ENCODE results near the gene DYRK1A.

Gene DYRK1A

GRCh38 chr21:37396855-37397254, 30.3 kb downstream of the DYRK1A start:
- Histone ChIP-seq H3K9me3 (ENCODE audit: control insufficient read depth in 1 of 2, low read length in 2 of 2) (no peaks in the 10 kb centered on the region), H3K4me1 (ENCODE audit: control insufficient read depth in 1 of 2, insufficient read depth in 2 of 2, low read length in 2 of 2) (peaks cover 5 to 15% of the 10 kb centered on the region in 2 donors), H3K4me3 (ENCODE audit: low read depth in 1 of 2, low read length in 2 of 2) (no peak overlapping the region), H3K9ac (ENCODE audit: low read depth in 1 of 2, low read length in 2 of 2) (no peak overlapping the region), H3K27ac (ENCODE audit: low read depth, low read length) (no peak overlapping the region), H3K36me3 (ENCODE audit: control insufficient read depth in 1 of 2, insufficient read depth in 2 of 2, low read length in 2 of 2) (peaks cover 0 to 4% of the 10 kb centered on the region in 2 donors), H3K27me3 (ENCODE audit: control insufficient read depth in 1 of 2, insufficient read depth in 2 of 2, low read length in 2 of 2) (no peaks in the 10 kb centered on the region)

DNA sequence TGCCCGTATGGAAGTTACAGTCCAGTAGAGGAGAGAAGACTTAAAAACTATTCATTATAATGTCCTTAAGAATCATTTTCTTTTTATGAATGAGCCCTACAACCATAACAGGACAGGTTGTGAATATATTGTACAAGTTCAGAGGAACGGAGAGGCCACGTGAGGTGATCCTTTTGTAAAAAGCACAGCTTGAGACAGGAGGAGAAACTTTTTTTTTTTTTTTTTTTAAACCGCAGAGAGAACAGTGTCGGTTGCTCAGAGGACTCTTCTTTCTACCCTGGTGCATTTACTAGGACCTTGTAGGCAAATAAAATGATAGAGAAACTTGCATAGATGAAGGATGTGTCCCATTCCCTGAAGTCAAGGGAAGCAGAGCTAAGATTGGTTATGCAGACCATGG, 32.1 kb downstream of the DYRK1A start:
- Histone ChIP-seq H3K9ac (ENCODE audit: low read depth in 1 of 2, low read length in 2 of 2) (no peak overlapping the region), H3K4me3 (ENCODE audit: low read depth in 1 of 2, low read length in 2 of 2) (no peak overlapping the region), H3K36me3 (ENCODE audit: control insufficient read depth in 1 of 2, insufficient read depth in 2 of 2, low read length in 2 of 2) (peaks cover 2 to 4% of the 10 kb centered on the region in 2 donors), H3K4me1 (ENCODE audit: control insufficient read depth in 1 of 2, insufficient read depth in 2 of 2, low read length in 2 of 2) (peaks cover 0 to 12% of the 10 kb centered on the region in 2 donors), H3K27me3 (ENCODE audit: control insufficient read depth in 1 of 2, insufficient read depth in 2 of 2, low read length in 2 of 2) (no peaks in the 10 kb centered on the region), H3K27ac (ENCODE audit: low read depth, low read length) (no peak overlapping the region), H3K9me3 (ENCODE audit: control insufficient read depth in 1 of 2, low read length in 2 of 2) (peaks cover 0 to 5% of the 10 kb centered on the region in 2 donors)

DNA sequence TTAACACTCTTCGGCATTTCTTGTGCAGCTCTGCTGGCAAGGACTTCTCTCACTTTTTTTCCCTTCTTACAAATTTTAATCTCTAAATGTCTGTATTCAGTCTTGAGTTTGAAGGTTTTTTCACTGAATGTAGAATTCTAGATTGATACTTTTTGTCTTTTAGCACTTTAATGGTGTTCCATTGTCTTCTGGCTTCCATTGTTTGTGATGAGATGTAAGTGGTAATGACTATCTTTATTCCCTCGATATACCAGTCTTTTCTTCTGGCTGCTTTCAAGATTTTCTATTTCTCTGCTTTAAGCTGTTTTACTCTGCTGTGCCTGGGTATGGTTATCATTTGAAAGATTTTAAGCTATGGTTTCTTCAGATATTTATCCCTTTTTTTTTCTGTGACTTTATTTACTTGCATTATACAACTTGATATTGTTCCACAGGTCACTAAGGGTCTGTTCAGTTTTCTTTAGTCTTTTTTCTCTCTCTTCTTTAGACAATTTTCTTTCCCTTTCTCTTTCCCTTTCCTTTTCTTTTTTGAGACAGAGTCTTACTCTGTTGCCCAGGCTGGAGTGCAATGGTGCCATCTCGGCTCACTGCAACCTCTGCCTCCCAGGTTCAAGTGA, 35.8 kb downstream of the DYRK1A start:
- peaks cover 5 to 12% of the 10 kb centered on the region in 2 donors for H3K4me1 ChIP-seq (ENCODE audit: control insufficient read depth in 1 of 2, insufficient read depth in 2 of 2, low read length in 2 of 2)
- no peak overlapping the region for H3K4me3 ChIP-seq (ENCODE audit: low read depth in 1 of 2, low read length in 2 of 2)

GRCh38 chr21:37405629-37406028, 39.1 kb downstream of the DYRK1A start:
- Histone ChIP-seq H3K9ac (ENCODE audit: low read depth in 1 of 2, low read length in 2 of 2) (no peak overlapping the region), H3K4me3 (ENCODE audit: low read depth in 1 of 2, low read length in 2 of 2) (no peak overlapping the region), H3K27ac (ENCODE audit: low read depth, low read length) (no peak overlapping the region), H3K9me3 (ENCODE audit: control insufficient read depth in 1 of 2, low read length in 2 of 2) (peaks cover 0 to 5% of the 10 kb centered on the region in 2 donors), H3K4me1 (ENCODE audit: control insufficient read depth in 1 of 2, insufficient read depth in 2 of 2, low read length in 2 of 2) (peaks cover 12 to 16% of the 10 kb centered on the region in 2 donors), H3K27me3 (ENCODE audit: control insufficient read depth in 1 of 2, insufficient read depth in 2 of 2, low read length in 2 of 2) (no peaks in the 10 kb centered on the region), H3K36me3 (ENCODE audit: control insufficient read depth in 1 of 2, insufficient read depth in 2 of 2, low read length in 2 of 2) (peaks cover 0 to 2% of the 10 kb centered on the region in 2 donors)

More for the DNA sequence above, 35.8 kb downstream of the DYRK1A start:
- Histone ChIP-seq H3K36me3 (ENCODE audit: control insufficient read depth in 1 of 2, insufficient read depth in 2 of 2, low read length in 2 of 2) (peaks cover 0 to 2% of the 10 kb centered on the region in 2 donors), H3K9me3 (ENCODE audit: control insufficient read depth in 1 of 2, low read length in 2 of 2) (peaks cover 0 to 5% of the 10 kb centered on the region in 2 donors), H3K27ac (ENCODE audit: low read depth, low read length) (no peak overlapping the region), H3K9ac (ENCODE audit: low read depth in 1 of 2, low read length in 2 of 2) (no peak overlapping the region), H3K27me3 (ENCODE audit: control insufficient read depth in 1 of 2, insufficient read depth in 2 of 2, low read length in 2 of 2) (no peaks in the 10 kb centered on the region)

DNA sequence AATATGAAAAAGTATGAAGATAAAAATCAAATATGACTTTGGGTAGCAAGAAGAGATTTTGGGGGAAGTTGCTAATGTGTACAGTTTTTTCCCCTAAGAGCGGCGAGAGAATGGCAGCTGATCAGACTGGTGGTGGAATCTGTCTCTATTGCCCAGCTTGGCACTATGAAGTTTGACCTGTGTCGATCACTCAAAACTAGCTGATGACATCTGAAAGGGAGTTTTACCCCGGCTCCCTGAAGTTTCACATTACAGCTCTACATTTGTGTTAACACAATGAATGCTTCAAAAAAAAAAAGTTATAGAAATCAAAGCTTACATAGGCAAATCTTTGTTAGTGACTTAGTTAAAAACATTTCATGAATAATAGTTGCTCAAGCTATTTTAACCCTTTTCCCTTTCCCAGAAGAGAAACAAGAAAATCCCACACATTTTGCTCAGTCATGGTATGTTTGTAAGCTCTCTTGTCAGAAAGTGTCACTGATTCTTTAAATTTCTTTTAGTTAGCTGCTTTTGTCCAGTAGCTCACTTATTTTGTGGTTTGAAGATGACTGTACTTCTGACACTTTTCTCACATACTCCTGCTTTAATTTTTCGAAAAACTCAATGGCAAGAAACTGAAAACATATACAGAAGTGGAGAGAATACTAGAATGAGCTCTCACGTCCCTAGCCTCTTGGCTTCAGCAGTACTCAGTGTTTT, 41.3 kb downstream of the DYRK1A start:
- Histone ChIP-seq H3K4me3 (ENCODE audit: low read depth in 1 of 2, low read length in 2 of 2) (no peak overlapping the region), H3K9me3 (ENCODE audit: control insufficient read depth in 1 of 2, low read length in 2 of 2) (no peaks in the 10 kb centered on the region), H3K4me1 (ENCODE audit: control insufficient read depth in 1 of 2, insufficient read depth in 2 of 2, low read length in 2 of 2) (peaks cover 26 to 28% of the 10 kb centered on the region in 2 donors), H3K36me3 (ENCODE audit: control insufficient read depth in 1 of 2, insufficient read depth in 2 of 2, low read length in 2 of 2) (no peaks in the 10 kb centered on the region), H3K27me3 (ENCODE audit: control insufficient read depth in 1 of 2, insufficient read depth in 2 of 2, low read length in 2 of 2) (no peaks in the 10 kb centered on the region), H3K27ac (ENCODE audit: low read depth, low read length) (no peak overlapping the region), H3K9ac (ENCODE audit: low read depth in 1 of 2, low read length in 2 of 2) (no peak overlapping the region)

- Histone ChIP-seq H3K27me3 (ENCODE audit: control insufficient read depth in 1 of 2, insufficient read depth in 2 of 2, low read length in 2 of 2) (no peaks in the 10 kb centered on the region), H3K27ac (ENCODE audit: low read depth, low read length) (no peak overlapping the region), H3K36me3 (ENCODE audit: control insufficient read depth in 1 of 2, insufficient read depth in 2 of 2, low read length in 2 of 2) (no peaks in the 10 kb centered on the region), H3K9ac (ENCODE audit: low read depth in 1 of 2, low read length in 2 of 2) (no peak overlapping the region), H3K4me1 (ENCODE audit: control insufficient read depth in 1 of 2, insufficient read depth in 2 of 2, low read length in 2 of 2) (peaks cover 26 to 28% of the 10 kb centered on the region in 2 donors), H3K9me3 (ENCODE audit: control insufficient read depth in 1 of 2, low read length in 2 of 2) (no peaks in the 10 kb centered on the region), H3K4me3 (ENCODE audit: low read depth in 1 of 2, low read length in 2 of 2) (no peak overlapping the region)
Observed at GRCh38 chr21:37408464-37409193, 42.1 kb downstream of the DYRK1A start.

- Histone ChIP-seq H3K9ac (ENCODE audit: low read depth in 1 of 2, low read length in 2 of 2) (no peak overlapping the region), H3K27ac (ENCODE audit: low read depth, low read length) (no peak overlapping the region), H3K4me1 (ENCODE audit: control insufficient read depth in 1 of 2, insufficient read depth in 2 of 2, low read length in 2 of 2) (peaks cover 25 to 37% of the 10 kb centered on the region in 2 donors)
Observed at GRCh38 chr21:37410639-37411038, 44.1 kb downstream of the DYRK1A start.

GRCh38 chr21:37412603-37413360, 46.2 kb downstream of the DYRK1A start:
- H3K27me3 ChIP-seq (ENCODE audit: control insufficient read depth in 1 of 2, insufficient read depth in 2 of 2, low read length in 2 of 2), result no peaks in the 10 kb centered on the region
- peak overlapping the region in 1 of 2 donors; percentile 16 for H3K4me3 ChIP-seq (ENCODE audit: low read depth in 1 of 2, low read length in 2 of 2)
- H3K36me3 ChIP-seq (ENCODE audit: control insufficient read depth in 1 of 2, insufficient read depth in 2 of 2, low read length in 2 of 2), result no peaks in the 10 kb centered on the region
- H3K9me3 ChIP-seq (ENCODE audit: control insufficient read depth in 1 of 2, low read length in 2 of 2), result no peaks in the 10 kb centered on the region
- H3K9ac ChIP-seq (ENCODE audit: low read depth in 1 of 2, low read length in 2 of 2), result no peak overlapping the region
- peaks cover 23 to 36% of the 10 kb centered on the region in 2 donors for H3K4me1 ChIP-seq (ENCODE audit: control insufficient read depth in 1 of 2, insufficient read depth in 2 of 2, low read length in 2 of 2)
- H3K27ac ChIP-seq (ENCODE audit: low read depth, low read length), result no peak overlapping the region

More at GRCh38 chr21:37410639-37411038, 44.1 kb downstream of the DYRK1A start:
- H3K27me3 ChIP-seq (ENCODE audit: control insufficient read depth in 1 of 2, insufficient read depth in 2 of 2, low read length in 2 of 2), result no peaks in the 10 kb centered on the region
- no peaks in the 10 kb centered on the region for H3K36me3 ChIP-seq (ENCODE audit: control insufficient read depth in 1 of 2, insufficient read depth in 2 of 2, low read length in 2 of 2)
- no peaks in the 10 kb centered on the region for H3K9me3 ChIP-seq (ENCODE audit: control insufficient read depth in 1 of 2, low read length in 2 of 2)
- no peak overlapping the region for H3K4me3 ChIP-seq (ENCODE audit: low read depth in 1 of 2, low read length in 2 of 2)

- H3K4me3 ChIP-seq (ENCODE audit: low read depth in 1 of 2, low read length in 2 of 2), result no peak overlapping the region
- H3K9me3 ChIP-seq (ENCODE audit: control insufficient read depth in 1 of 2, low read length in 2 of 2), result no peaks in the 10 kb centered on the region
- H3K36me3 ChIP-seq (ENCODE audit: control insufficient read depth in 1 of 2, insufficient read depth in 2 of 2, low read length in 2 of 2), result no peaks in the 10 kb centered on the region
- peaks cover 23 to 33% of the 10 kb centered on the region in 2 donors for H3K4me1 ChIP-seq (ENCODE audit: control insufficient read depth in 1 of 2, insufficient read depth in 2 of 2, low read length in 2 of 2)
- H3K27ac ChIP-seq (ENCODE audit: low read depth, low read length), result no peak overlapping the region
- no peak overlapping the region for H3K9ac ChIP-seq (ENCODE audit: low read depth in 1 of 2, low read length in 2 of 2)
- H3K27me3 ChIP-seq (ENCODE audit: control insufficient read depth in 1 of 2, insufficient read depth in 2 of 2, low read length in 2 of 2), result no peaks in the 10 kb centered on the region
Observed at GRCh38 chr21:37413553-37414291, 47.1 kb downstream of the DYRK1A start.

Data from duodenal mucosa (tissue), 2 donors.